ENCODE results near the gene SPC25.

SPC25 gene

GRCh38 chr2:168821577-168821976 lies 68.7 kb downstream of the SPC25 start:
- Histone ChIP-seq H3K4me1 (ENCODE audit: control insufficient read depth, insufficient read depth, low read length) (peaks cover 12% of the 10 kb centered on the region), H3K9me3 (ENCODE audit: control insufficient read depth, low read length) (no peaks in the 10 kb centered on the region), H3K4me3 (ENCODE audit: insufficient read depth, low read depth, low read length) (no peak overlapping the region), H3K27ac (ENCODE audit: insufficient read depth, low read depth, low read length, poor library complexity, severe bottlenecking) (no peak overlapping the region), H3K36me3 (ENCODE audit: control insufficient read depth, insufficient read depth, low read length) (no peaks in the 10 kb centered on the region), H3K27me3 (ENCODE audit: control insufficient read depth, insufficient read depth, low read length, poor library complexity, severe bottlenecking) (no peaks in the 10 kb centered on the region)
- WGBS, 2 experiments = 87% methylated on average over 8 of the region's 8 CpGs
